T-helper 2 cell treated with Interferon-gamma antibody and Interleukin-4, amounts not matched to agents 5 μg/mL and 100 μg/mL, for 36 hours (primary cell): ENCODE measurements around the gene OGFR.

Experiments
- DNase-seq: peaks from one replicate; pipeline ENCODE4 v3.0.0; 2021; ENCODE audit warnings: low spot score
- H3K27ac Mint-ChIP-seq: one replicate; pipeline ENCODE4 v1.8.0; 2021; ENCODE audit warnings: mild to moderate bottlenecking, mixed read lengths
- H3K27me3 Mint-ChIP-seq: one replicate; pipeline ENCODE4 v1.8.0; 2021; ENCODE audit warnings: low read depth, mixed read lengths
- H3K36me3 Mint-ChIP-seq: one replicate; pipeline ENCODE4 v1.8.0; 2021; ENCODE audit warnings: low read depth, mixed read lengths
- H3K4me1 Mint-ChIP-seq: one replicate; pipeline ENCODE4 v1.8.0; 2021; ENCODE audit warnings: low read depth, mixed read lengths
- H3K4me3 Mint-ChIP-seq: one replicate; pipeline ENCODE4 v1.8.0; 2022; ENCODE audit warnings: mild to moderate bottlenecking, moderate library complexity, mixed read lengths
- H3K9me3 Mint-ChIP-seq: one replicate; pipeline ENCODE4 v1.8.0; 2021; ENCODE audit warnings: mixed read lengths

OGFR gene, protein sequence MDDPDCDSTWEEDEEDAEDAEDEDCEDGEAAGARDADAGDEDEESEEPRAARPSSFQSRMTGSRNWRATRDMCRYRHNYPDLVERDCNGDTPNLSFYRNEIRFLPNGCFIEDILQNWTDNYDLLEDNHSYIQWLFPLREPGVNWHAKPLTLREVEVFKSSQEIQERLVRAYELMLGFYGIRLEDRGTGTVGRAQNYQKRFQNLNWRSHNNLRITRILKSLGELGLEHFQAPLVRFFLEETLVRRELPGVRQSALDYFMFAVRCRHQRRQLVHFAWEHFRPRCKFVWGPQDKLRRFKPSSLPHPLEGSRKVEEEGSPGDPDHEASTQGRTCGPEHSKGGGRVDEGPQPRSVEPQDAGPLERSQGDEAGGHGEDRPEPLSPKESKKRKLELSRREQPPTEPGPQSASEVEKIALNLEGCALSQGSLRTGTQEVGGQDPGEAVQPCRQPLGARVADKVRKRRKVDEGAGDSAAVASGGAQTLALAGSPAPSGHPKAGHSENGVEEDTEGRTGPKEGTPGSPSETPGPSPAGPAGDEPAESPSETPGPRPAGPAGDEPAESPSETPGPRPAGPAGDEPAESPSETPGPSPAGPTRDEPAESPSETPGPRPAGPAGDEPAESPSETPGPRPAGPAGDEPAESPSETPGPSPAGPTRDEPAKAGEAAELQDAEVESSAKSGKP

GRCh38 chr20:62804627-62805154 is at the start of gene OGFR:
Gene OGFR, plus strand, starts transcription at chr20:62804835. Its CDS starts 25 bp downstream, at chr20:62804860.
- Mint-ChIP-seq H3K27me3 (no peaks in the 10 kb centered on the region), H3K9me3 (no peaks in the 10 kb centered on the region), H3K4me3 (peak within 1 kb of the TSS; percentile 93), H3K36me3 (peaks cover 33% of the 10 kb centered on the region), H3K4me1 (peaks cover 20% of the 10 kb centered on the region), H3K27ac (peak within 1 kb of the TSS; percentile 93)
- DNase-seq = peak; percentile 67

GRCh38 chr20:62754991-62755356 is 49.7 kb upstream of the OGFR start:
- Mint-ChIP-seq H3K27ac (no peak overlapping the region), H3K36me3 (no peaks in the 10 kb centered on the region), H3K4me3 (no peak overlapping the region), H3K4me1 (no peaks in the 10 kb centered on the region), H3K9me3 (no peaks in the 10 kb centered on the region), H3K27me3 (peaks cover 32% of the 10 kb centered on the region)
- DNase-seq = no peak

DNA sequence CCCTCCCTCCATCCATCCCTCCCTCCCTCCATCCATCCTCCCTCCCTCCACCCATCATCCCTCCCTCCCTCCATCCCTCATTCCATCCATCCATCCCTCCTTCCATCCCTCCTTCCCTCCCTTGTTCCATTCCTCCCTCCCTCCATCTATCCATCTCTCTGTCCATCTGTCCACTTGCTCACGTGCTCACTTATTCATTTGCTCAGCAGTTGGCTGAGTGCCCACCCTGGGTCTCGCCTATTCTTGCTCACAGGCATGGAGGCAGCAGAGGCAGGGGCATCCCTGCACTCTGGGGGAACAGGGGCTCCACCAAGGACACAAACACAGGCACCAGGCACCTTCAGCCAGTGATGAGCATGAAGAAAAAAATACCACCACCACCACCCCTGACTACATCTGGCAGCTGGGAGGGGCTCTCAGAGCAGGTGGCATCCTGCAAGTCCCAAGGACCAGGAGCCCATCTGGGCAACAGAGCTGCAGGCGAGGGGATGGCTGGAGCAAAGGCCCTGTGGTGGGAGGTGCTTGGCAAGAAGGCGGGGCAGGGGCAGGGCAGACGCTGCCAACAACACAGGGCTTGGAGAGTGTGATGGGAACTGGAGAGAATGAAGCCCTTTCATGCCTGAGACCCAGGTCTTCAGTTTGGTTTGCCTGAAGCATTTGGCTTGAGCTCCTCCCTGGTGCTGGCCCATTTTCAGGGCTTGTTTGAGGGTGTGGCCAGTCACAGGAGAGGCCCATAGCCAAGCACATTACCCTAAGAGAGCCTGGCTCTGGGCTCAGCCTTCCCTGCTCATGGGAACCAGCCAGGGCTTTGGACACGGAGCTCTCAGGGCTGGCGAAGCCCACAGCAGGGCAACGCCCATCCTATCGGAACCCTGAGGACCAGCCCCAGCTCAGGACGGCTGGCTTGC is 48.6 kb upstream of the OGFR start:
- H3K4me3 Mint-ChIP-seq = no peak overlapping the region
- H3K9me3 Mint-ChIP-seq = no peaks in the 10 kb centered on the region
- no peak for DNase-seq
- no peaks in the 10 kb centered on the region for H3K4me1 Mint-ChIP-seq
- peaks cover 30% of the 10 kb centered on the region for H3K27me3 Mint-ChIP-seq
- H3K36me3 Mint-ChIP-seq = no peaks in the 10 kb centered on the region
- H3K27ac Mint-ChIP-seq = no peak overlapping the region

- Mint-ChIP-seq H3K4me3 (no peak overlapping the region), H3K9me3 (no peaks in the 10 kb centered on the region), H3K27me3 (peaks cover 19% of the 10 kb centered on the region), H3K27ac (no peak overlapping the region), H3K4me1 (no peaks in the 10 kb centered on the region), H3K36me3 (no peaks in the 10 kb centered on the region)
- no peak for DNase-seq
These were observed 46.3 kb upstream of the OGFR start for GRCh38 chr20:62758226-62758912.

GRCh38 chr20:62759981-62760431 is 44.6 kb upstream of the OGFR start:
- H3K27me3 Mint-ChIP-seq = peaks cover 16% of the 10 kb centered on the region
- H3K4me1 Mint-ChIP-seq = no peaks in the 10 kb centered on the region
- DNase-seq = no peak
- H3K36me3 Mint-ChIP-seq = no peaks in the 10 kb centered on the region
- no peaks in the 10 kb centered on the region for H3K9me3 Mint-ChIP-seq
- peak overlapping the region; percentile 24 for H3K27ac Mint-ChIP-seq
- no peak overlapping the region for H3K4me3 Mint-ChIP-seq

- Mint-ChIP-seq H3K27ac (no peak overlapping the region), H3K36me3 (no peaks in the 10 kb centered on the region), H3K4me3 (no peak overlapping the region), H3K9me3 (no peaks in the 10 kb centered on the region), H3K4me1 (no peaks in the 10 kb centered on the region), H3K27me3 (peaks cover 16% of the 10 kb centered on the region)
- DNase-seq = no peak
These were observed 44.2 kb upstream of the OGFR start for GRCh38 chr20:62760471-62760855.

GRCh38 chr20:62760856-62761758 is 43.5 kb upstream of the OGFR start:
- no peak overlapping the region for H3K4me3 Mint-ChIP-seq
- H3K4me1 Mint-ChIP-seq = no peaks in the 10 kb centered on the region
- no peak overlapping the region for H3K27ac Mint-ChIP-seq
- DNase-seq = no peak
- H3K27me3 Mint-ChIP-seq = peaks cover 13% of the 10 kb centered on the region
- no peaks in the 10 kb centered on the region for H3K36me3 Mint-ChIP-seq
- no peaks in the 10 kb centered on the region for H3K9me3 Mint-ChIP-seq

- Mint-ChIP-seq H3K27ac (no peak overlapping the region), H3K9me3 (no peaks in the 10 kb centered on the region), H3K27me3 (peaks cover 10% of the 10 kb centered on the region), H3K4me1 (no peaks in the 10 kb centered on the region), H3K4me3 (no peak overlapping the region), H3K36me3 (no peaks in the 10 kb centered on the region)
- no peak for DNase-seq
These were observed 42.9 kb upstream of the OGFR start for GRCh38 chr20:62761759-62762131.

DNA sequence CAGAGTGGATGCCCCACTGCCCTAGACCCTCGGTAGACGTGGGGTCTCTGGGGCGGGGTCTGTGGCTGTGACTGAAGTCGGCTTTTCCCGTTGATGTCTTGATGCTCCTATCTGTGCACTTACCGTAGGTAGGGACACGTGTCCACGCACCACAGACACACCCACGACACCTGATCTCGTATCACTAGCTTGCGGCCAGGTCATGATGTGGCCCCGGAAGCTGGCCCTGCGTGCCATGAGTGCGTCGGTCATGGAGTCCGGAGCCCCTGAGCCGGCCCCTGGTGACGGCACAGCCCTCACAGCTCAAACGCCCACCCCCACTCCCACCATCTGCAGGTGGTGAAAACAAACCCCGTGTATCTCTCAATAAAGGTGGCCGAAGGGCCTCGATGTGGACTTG is 42.3 kb upstream of the OGFR start:
- Mint-ChIP-seq H3K4me1 (peaks cover 3% of the 10 kb centered on the region), H3K27ac (no peak overlapping the region), H3K27me3 (peaks cover 4% of the 10 kb centered on the region), H3K36me3 (no peaks in the 10 kb centered on the region), H3K4me3 (no peak overlapping the region), H3K9me3 (no peaks in the 10 kb centered on the region)
- DNase-seq = no peak

DNA sequence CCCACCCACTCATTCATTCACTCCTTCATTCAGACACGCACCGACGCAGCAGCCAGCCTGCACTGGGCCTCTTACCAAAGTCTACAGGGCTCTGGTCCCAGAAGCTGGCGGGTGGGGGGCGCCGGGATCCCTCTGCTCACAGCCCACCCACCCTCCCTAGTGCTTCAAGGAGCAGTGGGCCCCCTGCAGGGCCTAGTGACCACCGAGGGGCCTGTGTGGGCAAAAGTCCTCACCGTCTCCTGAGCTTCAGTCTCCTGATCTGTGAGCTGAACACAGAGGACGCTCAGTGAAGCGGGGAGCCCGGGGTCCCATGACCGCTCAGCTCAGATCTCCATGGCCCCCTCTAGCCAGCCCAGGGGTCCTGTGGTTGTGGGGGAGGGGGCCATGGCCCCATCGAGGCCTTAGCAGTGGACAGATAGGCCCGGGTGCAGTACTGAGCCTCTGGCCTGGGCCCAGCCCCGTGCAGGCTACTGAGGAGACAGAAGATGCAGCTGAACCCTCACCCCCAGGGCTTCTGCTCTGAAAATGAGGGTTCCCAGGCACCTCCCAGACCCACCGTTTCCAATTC is 41.8 kb upstream of the OGFR start:
- H3K27ac Mint-ChIP-seq = no peak overlapping the region
- no peak overlapping the region for H3K4me3 Mint-ChIP-seq
- no peaks in the 10 kb centered on the region for H3K36me3 Mint-ChIP-seq
- no peak for DNase-seq
- peaks cover 4% of the 10 kb centered on the region for H3K4me1 Mint-ChIP-seq
- no peaks in the 10 kb centered on the region for H3K9me3 Mint-ChIP-seq
- H3K27me3 Mint-ChIP-seq = no peaks in the 10 kb centered on the region

DNA sequence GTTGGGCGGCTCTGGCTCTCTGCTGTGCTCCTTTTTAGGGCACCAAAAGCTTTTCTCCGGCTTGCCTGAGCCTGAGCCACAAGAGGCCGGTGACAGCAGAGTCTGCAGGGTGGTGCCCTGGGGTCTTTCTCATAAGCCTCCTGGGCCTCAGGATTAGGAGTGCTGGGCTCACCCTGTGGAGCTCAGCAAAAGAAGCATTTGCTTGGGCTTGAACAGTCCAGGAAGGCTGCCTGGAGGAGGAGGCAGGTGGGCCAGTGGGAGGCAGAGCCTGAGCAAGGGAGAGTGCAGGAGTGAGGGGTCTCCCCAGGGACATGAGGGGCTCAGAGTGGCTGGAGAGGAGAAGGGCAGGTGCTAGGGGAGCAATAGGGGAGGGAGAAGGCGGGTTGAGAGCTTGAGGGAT is 41.2 kb upstream of the OGFR start:
- Mint-ChIP-seq H3K27ac (no peak overlapping the region), H3K4me1 (peaks cover 4% of the 10 kb centered on the region), H3K4me3 (no peak overlapping the region), H3K27me3 (no peaks in the 10 kb centered on the region), H3K9me3 (no peaks in the 10 kb centered on the region), H3K36me3 (no peaks in the 10 kb centered on the region)
- DNase-seq = no peak

- Mint-ChIP-seq H3K27ac (no peak overlapping the region), H3K4me1 (peaks cover 4% of the 10 kb centered on the region), H3K9me3 (no peaks in the 10 kb centered on the region), H3K36me3 (no peaks in the 10 kb centered on the region), H3K27me3 (no peaks in the 10 kb centered on the region), H3K4me3 (no peak overlapping the region)
- DNase-seq = no peak
These were observed 40.3 kb upstream of the OGFR start for GRCh38 chr20:62764156-62764935.
